GM21447 (cell line): ENCODE data around the gene NAV3.
A peak's percentile ranks its signal among the peaks of the same experiment; 100 is the strongest.

ENCODE experiments used
- ATAC-seq: cut with Tn5 transposase; IDR thresholded peaks from one replicate; pipeline ENCODE4 v1.9.1; 2021; ENCODE audit not compliant: unreplicated experiment

The NAV3 gene

GRCh38 chr12:77830583-77831351 is at the start of gene NAV3:
TSS of gene NAV3 (plus strand) at chr12:77830894. CDS start at chr12:77831462, 568 bp downstream.
- ATAC-seq: no peak

- no peak for ATAC-seq
Observed at GRCh38 chr12:77782034-77782433, 48.7 kb upstream of the NAV3 start.

GRCh38 chr12:77782766-77783165 is 47.9 kb upstream of the NAV3 start:
- no peak for ATAC-seq

GRCh38 chr12:77785211-77785610 is 45.5 kb upstream of the NAV3 start:
- ATAC-seq: no peak

- ATAC-seq: no peak
Observed at GRCh38 chr12:77786675-77787074, 44.0 kb upstream of the NAV3 start.

GRCh38 chr12:77788231-77789168 is 42.2 kb upstream of the NAV3 start:
- no peak for ATAC-seq

- ATAC-seq: no peak
Observed at GRCh38 chr12:77795699-77796098, 35.0 kb upstream of the NAV3 start.

- ATAC-seq: no peak
Observed at GRCh38 chr12:77796775-77797174, 33.9 kb upstream of the NAV3 start.

- no peak for ATAC-seq
Observed at GRCh38 chr12:77800501-77800900, 30.2 kb upstream of the NAV3 start.

GRCh38 chr12:77808534-77808933 is 22.2 kb upstream of the NAV3 start:
- ATAC-seq: no peak

- no peak for ATAC-seq
Observed at GRCh38 chr12:77813558-77813957, 17.1 kb upstream of the NAV3 start.

- no peak for ATAC-seq
Observed at GRCh38 chr12:77814386-77814785, 16.3 kb upstream of the NAV3 start.

- peak; percentile 95 for ATAC-seq
Observed at GRCh38 chr12:77816196-77816595, 14.5 kb upstream of the NAV3 start.

GRCh38 chr12:77817276-77817675 is 13.4 kb upstream of the NAV3 start:
- no peak for ATAC-seq

GRCh38 chr12:77818351-77818750 is 12.3 kb upstream of the NAV3 start:
- ATAC-seq: no peak

GRCh38 chr12:77821699-77822203 is 8.9 kb upstream of the NAV3 start:
- no peak for ATAC-seq

- no peak for ATAC-seq
Observed at GRCh38 chr12:77833329-77833728, 2.6 kb downstream of the NAV3 start.

- ATAC-seq: no peak
Observed at GRCh38 chr12:77834618-77835017, 3.9 kb downstream of the NAV3 start.

- no peak for ATAC-seq
Observed at GRCh38 chr12:77835969-77836368, 5.3 kb downstream of the NAV3 start.

GRCh38 chr12:77837876-77838291 is 7.2 kb downstream of the NAV3 start:
- no peak for ATAC-seq

- no peak for ATAC-seq
Observed at GRCh38 chr12:77841521-77841920, 10.8 kb downstream of the NAV3 start.

GRCh38 chr12:77842430-77842829 is 11.7 kb downstream of the NAV3 start:
- ATAC-seq: no peak
